Activated CD8-positive, alpha-beta T cell treated with anti-CD3 and anti-CD28 coated beads for 36 hours (primary cell): ENCODE measurements around the gene SURF2. TPM values are rescaled to one million over a fixed set of nuclear protein-coding genes. Genes with fewer than 3 reads are reported as not detected.

Experiments used
- ATAC-seq: fragments of 200-7000 bp; cut with Tn5 transposase; one replicate; pipeline ENCODE4 v1.10.0; 2021; ENCODE audit warnings: mild to moderate bottlenecking, moderate library complexity
- CTCF ChIA-PET: fragments of 350-600 bp; sonication (Branson Sonifier 250); formaldehyde crosslinking; loops from one replicate; lab custom pipeline; 2021; ENCODE audit warnings: antibody characterized with exemption; lab: Charles Lee
- POLR2A ChIA-PET: fragments of 350-600 bp; sonication (Branson Sonifier 250); formaldehyde crosslinking; loops from one replicate; lab custom pipeline; 2021; ENCODE audit warnings: antibody characterized with exemption; lab: Charles Lee
- DNase-seq: peaks from one replicate; pipeline ENCODE4 v3.0.0-alpha.2; 2020
- H3K27ac Mint-ChIP-seq: one replicate; pipeline ENCODE4 v1.8.0; 2021; ENCODE audit warnings: mild to moderate bottlenecking, mixed read lengths
- H3K27me3 Mint-ChIP-seq: one replicate; pipeline ENCODE4 v1.8.0; 2021; ENCODE audit warnings: mixed read lengths
- H3K36me3 Mint-ChIP-seq: one replicate; pipeline ENCODE4 v1.8.0; 2021; ENCODE audit warnings: low read depth, mixed read lengths
- H3K4me1 Mint-ChIP-seq: one replicate; pipeline ENCODE4 v1.8.0; 2021; ENCODE audit warnings: low read depth, mixed read lengths
- H3K4me3 Mint-ChIP-seq: one replicate; pipeline ENCODE4 v1.8.0; 2021; ENCODE audit warnings: mild to moderate bottlenecking, moderate library complexity, mixed read lengths
- H3K9me3 Mint-ChIP-seq: one replicate; pipeline ENCODE4 v1.8.0; 2021; ENCODE audit warnings: mixed read lengths
- intact Hi-C: fragments of 100-400 bp; cut with micrococcal nuclease; formaldehyde crosslinking; loops from one replicate; pipeline ENCODE4 v1.10.0; 2022
- total RNA-seq, 2 experiments: library from RNA; stranded (reverse); gene quantifications; one replicate each; pipeline ENCODE4 v1.2.3, GENCODE V29; 2021
- TF ChIP-seq, protein P1 (sequence below): fragments of 200-600 bp; IDR thresholded peaks from one replicate; pipeline ENCODE4 v1.8.0; 2022; ENCODE audit warnings: antibody characterized with exemption, mild to moderate bottlenecking

The SURF2 gene
- total RNA-seq, 2 experiments from 2014 or later, result 14.6 to 21.5 TPM

DNA sequence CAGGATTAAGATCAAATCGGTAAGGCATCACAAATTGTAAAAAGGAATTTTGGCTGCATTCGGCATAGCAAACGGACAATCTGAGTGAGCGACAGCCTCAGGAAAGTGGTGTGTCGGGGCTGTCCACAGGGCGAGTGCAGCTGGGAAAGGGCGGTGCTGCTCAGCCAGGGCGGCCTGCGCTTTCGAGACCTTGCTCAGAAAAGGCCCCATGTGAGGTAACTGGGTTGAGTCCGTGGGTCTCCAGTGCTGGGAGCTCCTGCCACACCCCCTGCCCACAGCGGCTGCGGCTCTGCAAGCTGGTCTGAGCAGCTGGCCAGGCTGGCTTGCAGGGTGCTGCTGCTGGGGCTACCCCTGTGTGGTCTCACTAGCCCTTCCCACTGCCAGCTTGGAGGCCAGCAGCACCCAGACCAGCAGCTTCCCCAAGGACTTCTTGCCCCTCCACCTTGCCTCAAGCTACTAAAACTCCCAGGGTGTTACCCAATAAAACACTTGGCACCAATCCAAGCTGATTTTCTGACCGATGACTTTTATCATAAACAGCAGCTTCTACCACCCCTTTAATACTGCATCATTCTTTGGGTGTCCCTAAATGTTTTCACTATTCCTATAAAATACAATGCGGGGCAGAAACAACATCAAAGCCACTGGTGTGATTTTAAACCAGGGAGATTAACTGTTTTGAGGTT lies 6.2 kb downstream of the SURF2 start:
- ATAC-seq (no peak), DNase-seq (no peak)
- CTCF ChIA-PET, result interaction anchor here (1.2 to 1.5 kb wide), 2 partner anchors 9 to 124 kb away, joined by 3 to 6 read pairs; no protein-coding TSS in a partner anchor
- TF ChIP-seq, protein P1, sequence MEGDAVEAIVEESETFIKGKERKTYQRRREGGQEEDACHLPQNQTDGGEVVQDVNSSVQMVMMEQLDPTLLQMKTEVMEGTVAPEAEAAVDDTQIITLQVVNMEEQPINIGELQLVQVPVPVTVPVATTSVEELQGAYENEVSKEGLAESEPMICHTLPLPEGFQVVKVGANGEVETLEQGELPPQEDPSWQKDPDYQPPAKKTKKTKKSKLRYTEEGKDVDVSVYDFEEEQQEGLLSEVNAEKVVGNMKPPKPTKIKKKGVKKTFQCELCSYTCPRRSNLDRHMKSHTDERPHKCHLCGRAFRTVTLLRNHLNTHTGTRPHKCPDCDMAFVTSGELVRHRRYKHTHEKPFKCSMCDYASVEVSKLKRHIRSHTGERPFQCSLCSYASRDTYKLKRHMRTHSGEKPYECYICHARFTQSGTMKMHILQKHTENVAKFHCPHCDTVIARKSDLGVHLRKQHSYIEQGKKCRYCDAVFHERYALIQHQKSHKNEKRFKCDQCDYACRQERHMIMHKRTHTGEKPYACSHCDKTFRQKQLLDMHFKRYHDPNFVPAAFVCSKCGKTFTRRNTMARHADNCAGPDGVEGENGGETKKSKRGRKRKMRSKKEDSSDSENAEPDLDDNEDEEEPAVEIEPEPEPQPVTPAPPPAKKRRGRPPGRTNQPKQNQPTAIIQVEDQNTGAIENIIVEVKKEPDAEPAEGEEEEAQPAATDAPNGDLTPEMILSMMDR, result no peak
- Mint-ChIP-seq H3K4me3 (no peak overlapping the region), H3K27ac (no peak overlapping the region), H3K4me1 (peaks cover 51% of the 10 kb centered on the region), H3K36me3 (peaks cover 63% of the 10 kb centered on the region), H3K9me3 (no peaks in the 10 kb centered on the region), H3K27me3 (no peaks in the 10 kb centered on the region)
- intact Hi-C loops, result no loop called here
- POLR2A ChIA-PET, result interaction anchor here (1.3 to 28.8 kb wide), 5 partner anchors 10 to 59 kb away, joined by 3 to 872 read pairs (median 7); partner anchors contain the start of genes MED22, RPL7A, SURF1 and SURF2

DNA sequence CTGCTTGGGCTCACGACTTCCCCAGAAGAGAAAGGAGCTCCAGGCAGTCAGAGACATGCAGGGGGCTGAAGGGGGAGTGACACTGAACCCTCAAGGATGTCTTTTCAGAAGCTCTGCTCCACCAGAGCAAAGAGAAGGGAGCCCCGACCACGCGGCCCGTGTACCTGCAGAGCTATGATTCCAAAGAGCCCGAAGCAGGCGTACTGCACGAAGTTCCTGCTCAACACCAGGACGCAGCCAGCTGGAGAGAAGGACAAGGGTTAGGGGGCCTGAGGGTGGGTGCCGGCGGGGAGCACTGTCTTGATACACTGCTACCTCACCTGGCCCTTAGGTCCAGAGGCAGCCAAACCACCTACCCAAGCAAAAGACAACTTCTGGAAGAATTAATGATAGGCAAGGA lies 10.1 kb downstream of the SURF2 start:
- Mint-ChIP-seq H3K4me3 (no peak overlapping the region), H3K27me3 (no peaks in the 10 kb centered on the region), H3K36me3 (peaks cover 75% of the 10 kb centered on the region), H3K4me1 (peaks cover 50% of the 10 kb centered on the region), H3K27ac (peak overlapping the region; percentile 0), H3K9me3 (no peaks in the 10 kb centered on the region)
- TF ChIP-seq, protein P1, result no peak
- ChIA-PET POLR2A (interaction anchor here (0.7 to 28.8 kb wide), 4 partner anchors 9 to 336 kb away, joined by 3 to 872 read pairs (median 6); partner anchors contain the start of genes CACFD1, MED22, RPL7A and SURF1), CTCF (interaction anchor here (1.4 kb wide), 1 partner anchor 120 kb away, joined by 4 read pairs; no protein-coding TSS in a partner anchor)
- intact Hi-C loops, result no loop called here
- no peak for ATAC-seq
- DNase-seq, result no peak

- no peak overlapping the region for H3K4me3 Mint-ChIP-seq
- no peaks in the 10 kb centered on the region for H3K27me3 Mint-ChIP-seq
- intact Hi-C loops, result no loop called here
- ChIA-PET POLR2A (interaction anchor here (0.9 to 28.8 kb wide), 3 partner anchors 11 to 92 kb away, joined by 4 to 872 read pairs (median 5); partner anchors contain the start of genes CACFD1, MED22, RPL7A and SURF1), CTCF (no interaction called here)
- H3K4me1 Mint-ChIP-seq, result peaks cover 50% of the 10 kb centered on the region
- H3K27ac Mint-ChIP-seq, result peak overlapping the region; percentile 11
- ATAC-seq, result no peak
- TF ChIP-seq, protein P1, result no peak
- peaks cover 75% of the 10 kb centered on the region for H3K36me3 Mint-ChIP-seq
- H3K9me3 Mint-ChIP-seq, result no peaks in the 10 kb centered on the region
- no peak for DNase-seq
Measured at GRCh38 chr9:133367221-133367620, 10.9 kb downstream of the SURF2 start.

DNA sequence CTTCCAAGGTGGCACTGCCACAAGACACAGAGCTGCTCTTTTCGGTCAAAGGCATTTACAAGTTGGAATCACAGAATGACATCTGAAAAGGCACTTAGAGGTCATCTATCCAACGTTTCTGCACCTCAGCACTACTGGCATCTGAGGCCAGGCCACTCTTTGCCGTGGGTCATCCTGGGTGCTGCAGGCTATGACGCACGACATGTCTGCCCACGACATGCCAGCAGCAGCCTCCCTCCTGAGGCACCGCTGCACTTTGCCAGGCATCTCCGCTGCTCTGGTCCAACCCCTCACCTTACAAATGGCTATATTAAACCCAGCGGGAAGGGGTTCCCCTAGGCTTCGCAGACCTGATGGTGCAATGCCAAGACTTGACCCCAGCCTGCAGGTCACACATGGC lies 11.4 kb downstream of the SURF2 start:
- TF ChIP-seq, protein P1, result no peak
- peak overlapping the region; percentile 98 for H3K27ac Mint-ChIP-seq
- no peaks in the 10 kb centered on the region for H3K27me3 Mint-ChIP-seq
- no peak overlapping the region for H3K4me3 Mint-ChIP-seq
- DNase-seq (no peak), ATAC-seq (no peak)
- ChIA-PET POLR2A (interaction anchor here (1.5 to 28.8 kb wide), 2 partner anchors 10 to 19 kb away, joined by 5 to 872 read pairs; partner anchors contain the start of genes MED22, RPL7A, SURF1 and SURF2), CTCF (interaction anchor here (1.1 kb wide), 1 partner anchor 16 kb away, joined by 4 read pairs; no protein-coding TSS in a partner anchor)
- H3K4me1 Mint-ChIP-seq, result peaks cover 56% of the 10 kb centered on the region
- intact Hi-C loops, result no loop called here
- peaks cover 80% of the 10 kb centered on the region for H3K36me3 Mint-ChIP-seq
- H3K9me3 Mint-ChIP-seq, result no peaks in the 10 kb centered on the region
